ENCODE measurements around the gene B3GALT6. TPM values are rescaled to one million over a fixed set of nuclear protein-coding genes. Genes with fewer than 3 reads are reported as not detected.

The B3GALT6 gene
- polyA plus RNA-seq, 3 donors = 15.2 to 18.8 (median 18.4) TPM

DNA sequence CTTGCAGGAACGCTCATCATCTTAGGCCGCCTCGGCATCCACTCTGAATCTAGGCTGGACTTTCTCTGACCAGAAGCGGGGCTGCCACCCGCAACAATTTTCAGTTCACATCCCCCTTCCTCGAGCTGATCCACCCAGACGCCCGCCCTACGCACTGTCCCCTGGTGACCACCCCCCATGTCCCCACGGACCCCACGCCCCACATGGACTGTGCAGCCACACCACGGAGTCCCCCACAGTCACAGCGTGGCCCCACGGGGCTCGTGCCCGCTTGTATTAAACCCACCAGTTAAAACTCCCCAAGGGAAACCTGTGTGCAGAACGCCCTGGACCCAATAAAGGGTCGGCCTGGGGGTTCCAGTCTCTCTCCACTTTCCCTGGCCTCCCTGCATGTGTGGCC lies 27.5 kb downstream of the B3GALT6 start:
- DNase-seq (ENCODE audit: low read depth in 3 of 3, low spot score in 2 of 3) = no peak

DNA sequence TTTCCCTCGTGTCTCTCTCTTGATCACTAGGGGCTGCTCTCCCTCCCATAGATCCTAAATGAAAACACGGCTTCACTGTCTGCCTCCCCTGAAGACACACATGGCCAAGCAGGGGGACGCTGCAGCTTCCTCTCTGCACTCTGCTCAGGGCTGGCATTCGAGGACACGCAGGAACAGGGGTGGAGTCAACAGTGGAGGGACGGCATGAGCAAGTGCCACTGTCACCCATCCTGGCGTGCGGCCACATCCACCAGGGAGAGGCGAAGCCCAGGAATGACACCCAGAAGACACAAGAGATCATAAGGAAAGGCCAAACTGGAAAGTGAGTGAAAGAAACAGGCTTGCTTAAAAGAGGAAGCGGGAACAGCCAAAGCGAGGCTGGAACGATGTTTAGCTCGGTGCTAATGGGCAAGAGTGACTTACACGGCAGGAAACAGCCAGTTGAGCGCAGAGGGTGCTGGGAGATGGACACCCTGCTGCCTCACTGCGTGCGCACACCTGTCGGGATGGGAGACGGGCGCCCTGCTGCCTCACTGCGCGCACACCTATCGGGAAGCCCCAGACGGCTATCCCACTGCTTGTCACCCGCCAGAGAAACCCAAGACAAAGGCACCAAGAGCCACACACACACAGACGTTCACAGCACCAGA lies 28.0 kb downstream of the B3GALT6 start:
- no peak for DNase-seq (ENCODE audit: low read depth in 3 of 3, low spot score in 2 of 3)

DNA sequence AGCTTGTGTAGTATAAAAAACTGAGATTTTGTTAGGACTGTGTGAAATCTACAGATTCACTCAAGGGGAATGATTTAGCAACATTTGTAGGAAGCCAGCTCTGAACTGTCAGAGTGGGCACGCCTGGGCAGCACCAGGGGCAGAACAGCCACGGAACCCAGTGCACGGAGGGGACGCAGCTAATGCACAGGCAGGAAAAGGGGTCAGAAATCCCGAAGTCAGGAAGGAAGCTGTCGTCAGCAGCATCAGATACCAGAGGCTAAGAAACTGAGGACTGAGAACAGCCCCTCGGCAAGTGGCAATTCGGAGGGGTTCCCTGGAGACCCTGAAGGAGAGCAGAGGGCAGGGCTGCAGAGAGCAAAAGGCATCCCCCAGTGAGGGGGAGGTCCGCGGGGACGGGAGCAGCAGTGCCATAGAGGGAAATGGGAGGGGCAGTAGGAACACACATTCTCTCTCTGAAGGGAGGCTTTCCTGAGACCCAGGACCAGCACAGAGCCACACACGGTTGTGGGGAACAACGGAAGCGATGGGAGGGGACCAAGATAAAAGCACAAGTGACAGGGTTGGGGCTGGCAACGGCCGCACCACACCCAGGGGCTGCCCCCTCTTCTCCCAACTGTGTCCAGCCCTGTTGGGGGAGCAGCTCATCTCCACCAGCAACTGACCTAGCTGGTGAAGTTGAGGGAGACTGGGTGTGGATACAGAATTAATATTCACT lies 29.0 kb downstream of the B3GALT6 start:
- DNase-seq (ENCODE audit: low read depth in 3 of 3, low spot score in 2 of 3) = no peak

DNA sequence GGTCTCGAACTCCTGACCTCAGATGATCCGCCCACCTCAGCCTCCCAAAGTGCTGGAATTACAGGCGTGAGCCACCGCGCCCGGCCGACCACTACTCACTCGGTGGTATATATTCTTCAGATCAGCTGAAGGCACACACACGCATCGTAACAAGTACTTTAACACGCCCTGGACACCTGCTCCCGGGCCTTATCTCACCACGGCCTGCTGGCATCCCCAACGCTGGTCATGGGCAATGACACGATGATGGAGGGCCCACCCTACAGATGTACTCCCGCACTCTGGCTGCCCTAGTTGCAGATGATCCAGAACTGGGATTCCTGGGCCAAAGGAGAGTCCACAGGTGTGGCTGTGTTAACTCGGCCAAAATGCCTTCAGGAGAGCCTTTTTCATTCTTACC lies 30.0 kb downstream of the B3GALT6 start:
- DNase-seq (ENCODE audit: low read depth in 3 of 3, low spot score in 2 of 3) = no peak

DNA sequence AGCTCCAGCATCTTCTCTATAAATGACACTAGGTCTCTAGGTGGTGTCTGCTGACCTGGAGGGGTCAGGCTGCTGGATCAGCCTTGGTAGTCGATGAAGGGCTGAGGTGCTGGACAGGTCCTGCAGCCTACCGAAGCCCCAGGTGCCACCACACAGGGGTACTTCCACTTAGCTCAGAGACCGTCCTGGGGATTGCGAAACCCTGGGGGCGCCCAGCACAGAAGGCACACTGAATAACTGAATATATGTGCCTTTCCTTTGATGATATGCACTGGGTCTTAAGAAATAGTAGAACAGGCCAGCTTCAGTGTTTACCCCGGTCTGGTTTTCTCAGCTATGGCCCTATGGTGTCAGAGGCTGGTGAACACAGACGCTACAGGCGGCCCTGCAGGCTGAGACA lies 30.7 kb downstream of the B3GALT6 start:
- no peak for DNase-seq (ENCODE audit: low read depth in 3 of 3, low spot score in 2 of 3)

DNA sequence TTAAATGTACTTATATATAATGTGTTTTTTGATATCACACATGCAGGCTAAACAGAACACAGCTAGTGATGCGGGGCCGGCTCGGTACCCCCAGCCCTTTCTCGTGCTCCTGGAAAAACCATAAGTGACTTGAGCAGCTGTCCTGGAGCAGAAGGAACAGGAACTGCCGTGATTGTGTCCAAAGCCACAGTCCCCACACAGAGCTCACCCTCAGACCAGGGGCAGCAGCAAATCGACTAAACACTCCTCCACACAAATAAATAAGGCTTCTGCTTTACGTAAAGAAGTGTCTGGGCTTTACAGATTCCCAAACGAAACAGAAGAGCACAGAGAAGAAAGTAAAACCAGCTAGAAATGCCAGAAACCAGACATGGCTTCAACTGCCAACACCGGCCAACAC lies 32.0 kb downstream of the B3GALT6 start:
- no peak for DNase-seq (ENCODE audit: low read depth in 3 of 3, low spot score in 2 of 3)

DNA sequence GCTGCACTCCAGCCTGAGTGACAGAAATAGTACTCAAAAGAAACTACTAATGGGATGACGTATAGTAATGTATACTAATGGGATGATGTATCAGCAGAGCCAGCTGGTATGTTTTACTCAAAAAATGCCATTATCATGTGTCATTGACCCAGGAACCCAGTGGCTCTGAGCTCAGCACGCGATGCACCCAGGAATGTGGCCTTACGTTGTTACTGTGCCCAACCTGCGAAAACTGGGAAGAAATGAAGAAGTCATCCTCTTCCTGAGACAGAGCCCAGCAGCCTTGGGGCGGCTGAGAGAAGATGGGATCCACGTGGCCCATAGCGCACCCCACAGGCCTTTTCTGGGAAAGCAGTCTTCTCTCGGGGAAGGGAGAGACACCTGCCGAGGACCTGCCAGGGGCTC lies 32.8 kb downstream of the B3GALT6 start:
- DNase-seq (ENCODE audit: low read depth in 3 of 3, low spot score in 2 of 3) = no peak

DNA sequence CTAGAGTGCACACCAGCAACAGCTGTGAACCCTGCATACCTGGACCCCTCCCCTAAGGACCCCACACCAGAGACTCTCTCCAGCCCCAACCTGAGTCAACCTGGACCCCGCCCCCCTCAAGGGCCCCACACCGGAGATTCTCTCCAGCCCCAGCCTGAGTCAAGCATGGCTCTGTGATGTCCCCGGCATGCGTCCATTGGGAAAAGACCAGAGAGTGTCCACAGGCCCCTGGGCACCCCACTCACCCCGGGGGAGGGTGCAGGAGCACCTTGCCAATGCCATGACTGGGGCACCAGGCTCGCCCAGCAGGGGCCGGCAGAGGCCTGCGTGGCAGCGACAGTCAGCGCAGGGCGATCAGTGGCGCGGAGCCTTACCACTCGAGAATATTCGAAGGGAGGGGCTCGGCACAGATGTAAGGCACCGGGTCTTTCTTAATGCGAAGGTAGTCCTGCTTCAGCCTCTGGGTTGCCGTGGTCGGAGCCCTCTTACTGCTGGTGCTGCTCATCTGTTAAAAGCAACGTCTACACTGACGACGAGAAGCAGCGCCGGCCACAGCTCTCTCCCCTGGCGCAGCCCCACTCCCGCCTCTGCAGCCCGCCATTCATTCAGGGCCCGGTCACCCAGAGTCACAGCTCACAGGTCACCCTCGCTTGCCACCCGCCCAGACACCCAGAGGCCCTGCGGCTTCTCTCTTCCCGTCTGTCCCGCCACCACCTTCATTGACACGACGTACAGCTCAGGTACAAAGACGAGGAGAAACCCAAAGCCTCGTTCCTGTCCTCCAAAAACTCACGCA lies 35.6 kb downstream of the B3GALT6 start:
- no peak for DNase-seq (ENCODE audit: low read depth in 3 of 3, low spot score in 2 of 3)

DNA sequence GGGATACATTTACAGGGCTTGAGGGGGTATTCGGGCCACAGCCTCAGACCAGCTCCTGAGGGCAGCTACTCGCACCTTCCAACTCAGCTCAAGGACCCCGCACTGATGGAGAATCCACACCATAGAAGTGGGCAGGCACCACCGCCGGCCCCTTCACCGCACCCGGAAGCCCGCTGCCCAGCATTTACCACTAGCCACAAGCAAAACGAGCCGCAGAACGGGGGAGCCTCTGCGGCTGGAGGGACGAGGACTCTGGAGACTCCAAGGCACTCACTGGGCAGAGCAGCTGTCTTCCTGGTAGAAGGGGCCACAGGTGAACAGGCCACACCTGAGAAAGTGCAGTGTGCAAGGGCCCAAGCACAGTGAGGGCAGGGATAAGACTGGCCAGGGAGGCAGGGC lies 36.2 kb downstream of the B3GALT6 start:
- no peak for DNase-seq (ENCODE audit: low read depth in 3 of 3, low spot score in 2 of 3)

DNA sequence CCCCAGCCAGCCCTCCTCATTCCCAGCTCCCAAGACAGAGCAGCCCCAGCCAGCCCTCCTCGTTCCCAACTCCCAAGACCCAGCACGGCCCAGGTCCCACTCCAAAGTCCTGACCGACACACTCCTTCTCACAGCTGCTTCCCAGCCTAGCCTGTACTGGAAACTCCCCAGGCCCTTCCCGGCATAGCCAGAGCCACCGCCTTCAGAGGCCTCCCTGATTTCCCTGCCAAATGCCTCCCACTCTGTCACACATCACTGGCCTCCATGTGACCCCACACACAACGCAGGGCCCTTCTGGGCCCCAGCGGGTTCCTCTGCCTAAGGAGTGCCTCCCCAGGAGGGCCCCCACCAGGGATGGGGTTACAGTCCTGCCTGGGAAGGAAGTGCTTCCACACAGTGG lies 38.8 kb downstream of the B3GALT6 start:
- no peak for DNase-seq (ENCODE audit: low read depth in 3 of 3, low spot score in 2 of 3)

DNA sequence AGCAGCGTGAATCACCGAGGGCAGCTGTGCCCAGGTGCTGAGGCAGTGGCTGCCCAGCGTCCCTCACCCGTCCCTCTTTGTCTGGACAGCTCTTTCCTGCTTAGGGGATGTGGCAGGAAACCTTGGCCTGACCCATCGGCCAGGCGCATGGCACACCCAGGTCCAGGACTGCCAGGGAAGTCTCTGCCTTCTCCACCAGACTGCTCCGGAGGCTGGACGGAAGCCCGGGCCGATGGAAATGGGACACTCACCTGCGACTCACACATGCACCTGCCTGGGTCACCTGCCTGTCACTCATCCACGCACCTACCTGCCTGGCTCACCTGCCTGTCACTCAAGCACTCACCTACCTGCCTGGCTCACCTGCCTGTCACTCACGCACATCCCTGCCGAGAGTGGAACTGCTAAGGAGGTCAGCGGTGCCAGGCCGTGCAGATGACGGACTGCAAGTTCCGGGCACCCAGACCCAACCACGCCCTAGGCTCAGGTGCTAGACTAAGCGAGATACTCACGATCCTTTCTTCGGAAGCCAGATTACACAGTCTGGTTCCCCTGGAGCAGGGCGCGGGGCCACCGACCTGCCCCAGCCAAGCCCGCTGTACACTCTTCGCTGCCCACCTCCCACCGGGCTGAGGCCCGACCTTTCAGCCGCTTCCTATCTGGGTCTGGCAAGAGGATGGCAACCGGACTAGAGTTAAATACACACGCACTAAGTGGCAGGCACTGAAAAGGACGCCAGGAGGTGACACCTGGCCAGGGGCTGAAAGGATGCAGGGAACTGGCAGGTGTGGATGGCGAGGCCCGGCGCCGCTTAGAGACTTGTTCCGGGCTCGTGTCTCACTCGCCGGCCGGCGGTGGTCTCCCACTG lies 40.5 kb downstream of the B3GALT6 start:
- DNase-seq (ENCODE audit: low read depth in 3 of 3, low spot score in 2 of 3) = no peak

DNA sequence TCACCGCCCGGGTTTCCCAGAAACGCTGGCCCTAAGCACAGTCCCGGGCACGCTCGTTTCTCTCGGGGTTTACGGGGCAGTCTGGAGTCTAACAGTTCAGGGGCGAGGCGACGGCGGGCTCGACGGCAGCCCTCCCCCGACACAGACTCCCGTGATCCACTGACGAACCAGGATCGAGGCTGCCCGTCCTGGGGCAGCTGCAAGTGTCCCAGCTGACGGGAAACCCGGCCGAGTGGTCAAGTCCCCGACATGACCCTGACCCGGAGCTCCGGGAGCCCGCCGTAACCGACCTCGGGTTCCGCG lies 41.1 kb downstream of the B3GALT6 start:
- no peak for DNase-seq (ENCODE audit: low read depth in 3 of 3, low spot score in 2 of 3)

DNA sequence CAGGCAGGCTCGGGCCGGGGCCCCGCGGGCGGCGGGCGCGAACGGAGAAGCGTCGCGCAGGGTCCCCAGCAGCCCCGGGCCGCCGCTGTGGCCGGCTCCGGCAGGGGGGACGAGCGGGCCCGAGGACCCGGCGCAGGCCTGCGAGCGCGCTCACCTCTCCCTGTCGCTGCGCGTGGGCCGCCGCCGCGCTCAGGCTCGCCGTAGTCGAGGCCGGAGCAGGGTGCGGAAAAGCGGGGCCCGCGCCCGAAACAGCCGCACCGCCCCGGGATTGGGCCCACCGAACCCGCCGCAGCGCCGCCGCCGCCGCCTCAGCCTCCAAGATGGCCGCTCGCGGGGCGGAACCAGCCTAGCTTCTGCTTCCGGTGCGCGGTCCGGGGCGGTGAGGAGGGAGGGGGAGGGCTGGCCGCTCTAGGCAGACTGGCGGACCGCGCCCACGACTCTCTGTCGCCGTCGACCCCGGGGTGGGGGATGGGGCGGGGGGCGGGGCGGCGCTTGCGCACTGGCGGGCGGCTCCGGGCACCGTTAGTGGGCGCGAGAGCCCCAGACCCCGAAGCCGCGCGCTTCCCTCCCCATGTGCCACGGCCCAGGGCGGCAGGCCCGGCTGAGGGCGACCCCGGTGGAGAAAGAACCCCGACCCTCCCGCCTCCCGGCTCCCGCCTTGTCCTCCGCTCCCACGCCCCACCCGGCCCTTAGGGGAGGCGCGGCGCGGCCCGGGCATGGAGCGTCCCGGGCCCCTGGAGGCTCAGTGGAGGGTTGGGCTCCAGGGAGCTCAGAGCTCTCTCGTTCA lies 41.7 kb downstream of the B3GALT6 start, which contains the start of gene UBE2J2:
UBE2J2 (minus strand) TSS at position 343 of the 787 bp plus-strand sequence. CDS start 5,862 bp downstream, outside the sequence.
- peak; percentile 33 to 76 (median 75) for DNase-seq (ENCODE audit: low read depth in 3 of 3, low spot score in 2 of 3)

DNA sequence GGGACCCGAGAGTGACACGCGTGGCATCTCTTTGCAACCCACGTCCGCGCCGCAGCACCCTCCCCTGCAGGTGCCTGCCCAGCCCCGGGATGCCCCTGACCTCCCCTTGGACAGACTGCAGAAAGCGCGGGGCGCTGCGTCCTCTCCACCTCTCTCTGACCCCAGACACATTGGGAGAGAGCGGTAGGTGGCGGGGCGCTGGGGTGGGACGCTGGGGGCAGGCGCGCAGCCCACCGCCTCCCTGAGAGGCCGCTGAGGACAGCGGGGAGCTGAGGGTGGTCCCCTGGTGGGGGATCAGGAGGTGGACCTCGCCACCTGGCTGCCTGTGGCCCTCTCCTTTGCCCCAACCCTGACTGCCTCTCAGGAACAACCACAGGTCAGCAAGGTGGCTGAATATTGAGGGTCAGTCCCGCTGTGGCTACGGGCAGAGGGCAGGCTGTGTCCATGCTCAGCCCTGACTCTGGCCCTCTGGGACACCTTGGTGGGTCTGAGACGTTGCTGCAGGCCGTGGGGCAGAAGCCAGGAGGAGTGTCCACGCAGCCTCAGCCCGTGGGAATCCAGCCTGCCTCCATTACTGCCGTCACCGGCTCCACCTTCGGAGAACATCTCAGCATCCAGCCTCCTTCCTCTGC lies 42.4 kb downstream of the B3GALT6 start:
- no peak for DNase-seq (ENCODE audit: low read depth in 3 of 3, low spot score in 2 of 3)

DNA sequence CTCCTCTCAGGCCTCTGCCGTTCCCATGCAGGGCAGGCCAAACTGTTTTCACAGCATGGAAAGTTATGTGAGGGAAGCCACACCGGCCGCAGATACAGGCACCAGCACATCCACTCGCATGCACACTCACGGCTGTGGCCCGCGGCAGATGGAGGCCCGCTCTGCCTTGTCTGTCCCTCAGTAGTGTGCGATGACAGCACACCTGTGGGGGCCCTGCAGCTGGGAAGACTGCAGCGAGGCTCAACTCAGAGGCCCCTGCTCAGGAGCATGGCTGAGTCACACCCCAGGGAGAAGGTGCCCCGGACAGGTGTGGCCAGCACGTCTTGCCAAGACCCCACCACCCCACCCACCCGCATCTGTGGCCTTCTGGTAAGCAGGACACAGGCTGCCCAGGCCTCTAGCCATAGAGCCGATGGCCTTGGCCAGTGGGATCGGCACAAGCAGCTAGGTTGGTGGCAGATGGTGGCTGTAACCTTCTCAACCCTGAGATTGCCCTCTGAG lies 42.9 kb downstream of the B3GALT6 start:
- DNase-seq (ENCODE audit: low read depth in 3 of 3, low spot score in 2 of 3) = no peak

DNA sequence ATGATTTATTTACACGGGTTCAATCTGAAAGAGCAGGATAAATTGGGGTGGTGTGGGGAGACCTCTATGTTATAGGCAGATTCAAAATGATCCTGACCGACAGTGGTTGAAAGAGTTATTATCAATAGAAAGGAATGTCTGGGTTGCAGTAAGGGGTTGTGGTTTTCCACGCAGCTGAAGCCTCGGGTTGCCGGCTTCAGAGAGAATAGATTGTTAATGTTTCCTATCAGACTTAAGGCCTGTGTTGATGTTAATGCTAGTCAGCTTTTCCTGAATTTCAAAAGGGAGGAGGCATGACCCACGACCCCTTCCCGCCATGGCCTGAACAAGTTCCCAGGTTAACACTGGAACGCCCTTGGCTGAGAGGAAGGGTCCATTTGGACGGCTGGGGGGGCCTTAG lies 43.8 kb downstream of the B3GALT6 start:
- DNase-seq (ENCODE audit: low read depth in 3 of 3, low spot score in 2 of 3) = no peak

DNA sequence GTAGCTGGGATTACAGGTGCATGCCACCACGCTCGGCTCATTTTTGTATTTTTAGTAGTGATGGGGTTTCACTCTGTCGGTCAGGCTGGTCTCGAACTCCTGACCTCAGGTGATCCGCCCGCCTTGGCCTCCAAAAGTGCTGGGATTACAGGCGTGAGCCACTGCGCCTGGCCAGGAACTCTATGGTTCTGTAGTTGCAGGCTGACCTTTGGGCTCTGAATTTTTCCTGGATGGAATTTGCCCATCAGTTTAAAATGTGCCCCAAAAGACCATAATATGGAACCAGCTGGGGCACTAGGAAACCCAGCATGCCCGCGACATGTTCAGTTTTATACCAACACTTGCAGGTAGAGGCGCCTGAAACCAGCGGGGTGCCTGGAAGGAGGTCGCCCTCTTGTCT lies 46.6 kb downstream of the B3GALT6 start:
- DNase-seq (ENCODE audit: low read depth in 3 of 3, low spot score in 2 of 3) = no peak

DNA sequence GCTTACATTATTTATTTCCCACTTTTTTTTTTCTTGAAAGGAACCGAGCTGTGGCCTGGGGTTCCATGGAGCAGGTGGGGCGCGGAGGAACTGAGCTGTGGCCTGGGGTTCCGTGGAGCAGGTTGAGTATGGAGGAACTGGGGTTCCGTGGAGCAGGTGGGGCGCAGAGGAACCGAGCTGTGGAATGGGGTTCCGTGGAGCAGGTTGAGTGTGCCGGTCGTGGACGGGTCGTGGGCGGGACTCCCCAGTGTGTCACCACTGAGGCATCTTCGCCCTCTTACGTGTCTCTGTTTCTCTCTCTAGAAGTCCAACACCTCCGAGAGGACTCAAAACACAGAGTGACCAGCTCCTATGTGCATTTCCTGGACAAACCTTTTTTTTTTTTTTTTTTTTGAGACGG lies 47.0 kb downstream of the B3GALT6 start:
- no peak for DNase-seq (ENCODE audit: low read depth in 3 of 3, low spot score in 2 of 3)

DNA sequence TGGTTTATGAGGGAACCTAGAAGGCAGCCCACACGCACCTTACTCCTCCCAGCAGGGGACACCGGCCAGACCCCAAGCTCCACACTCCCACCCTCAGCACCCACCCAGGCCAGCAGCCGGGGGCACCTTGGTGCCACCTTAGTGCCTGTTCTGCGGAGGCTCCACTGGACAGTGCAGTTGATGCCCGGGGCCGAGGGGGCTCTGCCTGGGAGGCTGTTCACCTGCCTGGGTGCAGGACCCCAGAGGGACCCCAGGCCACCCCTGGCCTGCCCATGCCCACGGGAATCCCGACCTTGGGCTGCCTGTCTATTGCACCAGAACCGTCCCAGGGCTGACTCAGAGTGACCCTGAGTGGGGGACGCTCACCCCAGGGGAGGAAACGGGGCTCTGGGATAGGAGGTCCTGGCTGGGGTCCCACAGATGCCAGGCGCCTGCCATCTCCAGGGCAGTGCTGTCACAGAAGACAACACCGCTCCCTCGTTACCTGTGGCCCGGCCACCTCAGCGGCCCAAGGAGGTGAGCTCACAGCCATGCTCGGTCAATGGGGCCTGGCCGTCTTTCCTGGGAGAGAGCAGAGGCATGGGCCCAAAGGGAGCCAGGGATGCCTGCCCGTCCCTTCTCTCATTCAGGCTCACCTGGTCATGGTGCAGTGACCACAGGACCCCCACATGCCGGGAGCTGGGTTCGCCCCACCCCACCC lies 48.9 kb downstream of the B3GALT6 start:
- no peak for DNase-seq (ENCODE audit: low read depth in 3 of 3, low spot score in 2 of 3)
